Muscle of leg (tissue), 11 donors: ENCODE results near the gene DUSP7. TPM values are rescaled to one million over a fixed set of nuclear protein-coding genes. Genes with fewer than 3 reads are reported as not detected.

Experiments
- DNase-seq: peaks from one replicate; pipeline ENCODE4 v3.0.0; 2013
- H3K27ac ChIP-seq: one replicate; pipeline ENCODE4 v1.5.1; 2013; ENCODE audit warnings: mild to moderate bottlenecking, low read length, control low read depth
- H3K27me3 ChIP-seq: one replicate; pipeline ENCODE4 v1.6.1; 2013; ENCODE audit warnings: low read length; ENCODE audit not compliant: control insufficient read depth, insufficient read depth
- H3K36me3 ChIP-seq: one replicate; pipeline ENCODE4 v1.6.1; 2013; ENCODE audit warnings: low read length; ENCODE audit not compliant: control insufficient read depth, insufficient read depth
- H3K4me1 ChIP-seq: one replicate; pipeline ENCODE4 v1.6.1; 2013; ENCODE audit warnings: low read length; ENCODE audit not compliant: control insufficient read depth, insufficient read depth
- H3K4me3 ChIP-seq: one replicate; pipeline ENCODE4 v1.5.1; 2013; ENCODE audit warnings: low read length, control low read depth
- H3K9me3 ChIP-seq: replicated peaks from 2 replicates; pipeline ENCODE4 v1.6.1; 2013; ENCODE audit warnings: low read depth, low read length; ENCODE audit not compliant: control insufficient read depth
- WGBS: methylation state at CpG from one replicate; pipeline ENCODE4 v1.1.5; 2013; ENCODE audit warnings: missing lambda C conversion rate; ENCODE audit not compliant: insufficient coverage; 5-methylcytosine and 5-hydroxymethylcytosine counted together
- polyA plus RNA-seq, 8 donors: library from polyadenylated mRNA; unstranded; fragments of 120-200 nt; gene quantifications; one replicate each; pipeline versions ENCODE4 v1.2.1 to v1.2.3, GENCODE V29; 2013; ENCODE audit warnings: inconsistent platforms in 1 of 8, low replicate concordance in 1 of 8; ENCODE audit not compliant: insufficient read length in 8 of 8, insufficient read depth in 1 of 8
- total RNA-seq: library from RNA; stranded (reverse); fragments of 120-200 nt; gene quantifications from one replicate; pipeline ENCODE4 v1.2.4, GENCODE V29; 2013

The DUSP7 gene
- total and polyA plus RNA-seq, 9 donors: 14.0 to 32.5 (median 26.1) TPM

GRCh38 chr3:52086976-52087663, 30.7 kb upstream of the DUSP7 start:
- H3K4me1 ChIP-seq: peaks cover 65% of the 10 kb centered on the region
- peak; percentile 78 for DNase-seq

GRCh38 chr3:52086461-52086860, 30.1 kb upstream of the DUSP7 start:
- WGBS: 74% methylated on average over 6 of the region's 6 CpGs
- H3K4me1 ChIP-seq: peaks cover 59% of the 10 kb centered on the region
- H3K36me3 ChIP-seq: no peaks in the 10 kb centered on the region
- H3K27me3 ChIP-seq: no peaks in the 10 kb centered on the region
- H3K27ac ChIP-seq: peak overlapping the region; percentile 87
- no peak overlapping the region for H3K4me3 ChIP-seq
- no peaks in the 10 kb centered on the region for H3K9me3 ChIP-seq
- no peak for DNase-seq

More at GRCh38 chr3:52086976-52087663, 30.7 kb upstream of the DUSP7 start:
- WGBS: 8% methylated on average over 3 of the region's 8 CpGs
- Histone ChIP-seq H3K36me3 (no peaks in the 10 kb centered on the region), H3K9me3 (no peaks in the 10 kb centered on the region), H3K27ac (peak overlapping the region; percentile 87), H3K4me3 (no peak overlapping the region), H3K27me3 (no peaks in the 10 kb centered on the region)

DNA sequence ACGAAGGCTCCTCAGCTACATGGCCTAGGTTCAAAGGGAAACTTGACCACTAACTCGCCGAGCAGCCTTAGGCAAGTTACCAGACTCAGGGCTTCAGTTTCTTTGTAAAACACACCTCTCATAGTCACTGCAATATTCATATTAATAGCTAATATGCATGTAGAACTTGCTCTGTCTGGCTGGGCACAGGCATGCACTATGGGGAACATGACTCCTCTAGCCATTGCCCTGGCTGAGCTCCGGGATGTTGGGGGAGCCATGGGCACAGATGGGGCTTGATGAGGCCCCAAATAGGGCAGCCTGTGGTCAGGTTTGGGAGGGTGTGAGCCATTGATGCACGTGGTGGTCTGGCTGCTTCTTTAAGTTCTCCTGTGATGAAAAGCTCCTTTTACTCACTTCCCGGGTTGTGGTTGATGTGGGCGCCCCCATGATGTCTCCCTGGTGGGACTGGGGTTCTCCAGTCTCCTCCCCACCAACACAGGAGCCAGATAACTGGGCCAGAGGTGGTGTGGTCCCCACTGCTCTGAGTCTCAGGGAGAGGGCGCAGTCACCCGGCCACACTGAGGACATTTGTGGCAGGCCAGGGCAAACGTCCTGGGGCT, 29.4 kb upstream of the DUSP7 start:
- Histone ChIP-seq H3K27me3 (no peaks in the 10 kb centered on the region), H3K4me3 (no peak overlapping the region), H3K4me1 (peaks cover 52% of the 10 kb centered on the region), H3K9me3 (no peaks in the 10 kb centered on the region), H3K36me3 (no peaks in the 10 kb centered on the region), H3K27ac (no peak overlapping the region)
- DNase-seq: no peak
- WGBS: 80% methylated on average over 2 of the region's 10 CpGs

- Histone ChIP-seq H3K9me3 (no peaks in the 10 kb centered on the region), H3K36me3 (no peaks in the 10 kb centered on the region), H3K4me3 (no peak overlapping the region), H3K27me3 (no peaks in the 10 kb centered on the region), H3K4me1 (peaks cover 45% of the 10 kb centered on the region), H3K27ac (no peak overlapping the region)
- no peak for DNase-seq
- WGBS: 89% methylated on average over 11 of the region's 13 CpGs
Measured at GRCh38 chr3:52084954-52085680, 28.7 kb upstream of the DUSP7 start.

DNA sequence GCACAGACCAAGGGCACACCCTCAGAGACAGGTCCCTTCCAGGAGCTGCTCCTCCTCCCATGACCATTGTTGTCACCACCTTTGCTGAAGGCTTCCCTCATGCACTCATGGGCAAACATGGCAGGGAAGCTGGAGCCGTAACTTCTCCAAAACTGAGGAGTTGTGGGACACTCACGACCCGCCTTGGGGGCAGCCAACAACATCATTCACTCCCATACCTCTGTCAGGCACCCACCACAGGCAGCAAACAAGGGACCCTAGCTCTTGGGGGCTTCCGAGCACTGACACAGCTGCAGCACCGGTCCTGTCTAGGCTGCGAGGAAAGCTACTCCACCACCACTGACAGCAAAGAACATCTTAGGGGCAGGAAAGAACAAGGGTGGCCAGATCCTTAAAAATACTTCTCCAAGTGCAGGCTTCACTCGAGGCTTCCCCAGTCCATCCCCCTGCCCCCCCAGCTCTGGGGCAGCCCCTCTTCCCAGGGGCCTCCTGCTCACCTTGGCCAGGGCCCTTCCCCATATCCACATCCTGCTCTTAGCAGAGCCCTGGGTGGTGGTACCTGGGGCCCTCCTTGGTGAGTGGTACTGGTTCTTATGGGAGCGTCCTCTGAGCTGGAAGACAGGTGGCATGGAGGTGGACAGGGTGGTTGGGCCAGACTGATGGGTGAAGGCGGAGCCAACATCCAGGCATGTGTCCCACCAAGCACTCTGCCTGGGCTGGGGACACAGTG, 28.0 kb upstream of the DUSP7 start:
- H3K9me3 ChIP-seq: no peaks in the 10 kb centered on the region
- no peak overlapping the region for H3K4me3 ChIP-seq
- H3K27ac ChIP-seq: no peak overlapping the region
- WGBS: 94% methylated on average over 6 of the region's 9 CpGs
- no peak for DNase-seq
- no peaks in the 10 kb centered on the region for H3K36me3 ChIP-seq
- H3K4me1 ChIP-seq: peaks cover 38% of the 10 kb centered on the region
- H3K27me3 ChIP-seq: no peaks in the 10 kb centered on the region

GRCh38 chr3:52083556-52084087, 27.3 kb upstream of the DUSP7 start:
- no peaks in the 10 kb centered on the region for H3K9me3 ChIP-seq
- 74% methylated on average over 3 of the region's 5 CpGs for WGBS

GRCh38 chr3:52082951-52083350, 26.6 kb upstream of the DUSP7 start:
- Histone ChIP-seq H3K27ac (no peak overlapping the region), H3K27me3 (no peaks in the 10 kb centered on the region), H3K4me1 (peaks cover 26% of the 10 kb centered on the region), H3K9me3 (no peaks in the 10 kb centered on the region), H3K36me3 (no peaks in the 10 kb centered on the region), H3K4me3 (no peak overlapping the region)
- WGBS: 91% methylated on average over 7 of the region's 8 CpGs
- no peak for DNase-seq

More at GRCh38 chr3:52083556-52084087, 27.3 kb upstream of the DUSP7 start:
- Histone ChIP-seq H3K36me3 (no peaks in the 10 kb centered on the region), H3K4me3 (no peak overlapping the region), H3K4me1 (peaks cover 30% of the 10 kb centered on the region), H3K27ac (no peak overlapping the region), H3K27me3 (no peaks in the 10 kb centered on the region)
- no peak for DNase-seq

DNA sequence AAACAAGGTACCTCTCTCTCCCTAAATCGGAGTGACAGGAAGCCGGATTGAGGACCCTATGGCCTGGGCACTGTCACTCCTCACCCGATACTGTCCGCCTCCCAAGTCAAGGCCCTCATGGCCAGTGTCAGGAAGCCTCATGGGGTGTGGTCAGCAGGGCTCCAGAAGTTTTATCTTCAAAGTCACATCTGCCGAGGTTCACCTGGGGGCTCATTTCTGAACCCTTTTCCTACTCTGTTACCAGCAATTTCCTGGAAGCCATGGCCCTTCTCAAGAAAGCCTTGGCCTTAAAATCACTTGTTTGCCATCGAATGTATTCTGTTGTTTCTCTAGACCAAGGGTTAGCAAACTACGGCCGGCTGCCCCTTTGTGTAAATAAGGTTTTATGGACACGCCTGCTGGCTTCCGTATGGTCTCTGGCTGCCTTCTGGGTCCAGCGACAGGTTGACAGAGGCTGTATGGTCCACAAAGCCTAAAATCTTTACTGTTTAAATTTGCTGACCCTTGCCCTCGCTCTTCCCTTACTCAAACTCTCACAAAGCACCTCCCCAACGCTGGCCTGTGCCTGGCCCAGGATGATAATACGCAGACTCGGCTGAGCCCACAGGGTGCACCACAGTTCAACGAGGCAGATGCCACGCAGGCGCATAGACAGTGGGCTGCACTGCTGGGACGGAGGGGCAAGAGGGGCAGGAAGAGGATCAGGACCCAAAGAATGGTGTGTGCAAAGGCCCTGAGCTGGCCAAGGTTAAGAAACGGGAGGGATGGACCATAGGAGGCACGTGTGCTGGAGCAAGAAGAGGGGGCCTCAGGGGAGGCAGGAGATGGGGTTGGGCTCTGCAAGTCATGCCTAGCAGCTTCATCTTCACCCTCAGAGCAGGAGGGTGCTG, 24.7 kb upstream of the DUSP7 start:
- no peaks in the 10 kb centered on the region for H3K36me3 ChIP-seq
- H3K4me3 ChIP-seq: no peak overlapping the region
- peaks cover 27% of the 10 kb centered on the region for H3K4me1 ChIP-seq
- no peaks in the 10 kb centered on the region for H3K9me3 ChIP-seq
- no peak overlapping the region for H3K27ac ChIP-seq
- WGBS: 77% methylated on average over 17 of the region's 21 CpGs
- H3K27me3 ChIP-seq: no peaks in the 10 kb centered on the region
- DNase-seq: no peak

- Histone ChIP-seq H3K4me1 (peaks cover 26% of the 10 kb centered on the region), H3K9me3 (no peaks in the 10 kb centered on the region), H3K4me3 (no peak overlapping the region), H3K36me3 (no peaks in the 10 kb centered on the region), H3K27ac (no peak overlapping the region), H3K27me3 (no peaks in the 10 kb centered on the region)
- DNase-seq: no peak
- WGBS: 95% methylated on average over 4 of the region's 5 CpGs
Measured at GRCh38 chr3:52079958-52080357, 23.6 kb upstream of the DUSP7 start.
